ENCODE measurements around the gene NRF1. TPM values are rescaled to one million over a fixed set of nuclear protein-coding genes. Genes with fewer than 3 reads are reported as not detected.

NRF1 gene
- total and polyA plus RNA-seq, 2 of the 8 experiments (the other 6 are each of a cell fraction or from before 2014, with no cell fraction given): 18.2 to 21.4 TPM

GRCh38 chr7:129684777-129685176 is 73.3 kb downstream of the NRF1 start (continued):
- TF ChIP-seq SAP30 (IDR thresholded peaks at IDR 0.05; ENCODE audit: insufficient read depth, insufficient replicate concordance, low read length): no peak
